T-helper 9 cell (primary cell): ENCODE measurements around the gene OR7C2.

ENCODE experiments used
- DNase-seq: peaks from one replicate; pipeline ENCODE4 v3.0.0-alpha.2; 2020

OR7C2 gene

DNA sequence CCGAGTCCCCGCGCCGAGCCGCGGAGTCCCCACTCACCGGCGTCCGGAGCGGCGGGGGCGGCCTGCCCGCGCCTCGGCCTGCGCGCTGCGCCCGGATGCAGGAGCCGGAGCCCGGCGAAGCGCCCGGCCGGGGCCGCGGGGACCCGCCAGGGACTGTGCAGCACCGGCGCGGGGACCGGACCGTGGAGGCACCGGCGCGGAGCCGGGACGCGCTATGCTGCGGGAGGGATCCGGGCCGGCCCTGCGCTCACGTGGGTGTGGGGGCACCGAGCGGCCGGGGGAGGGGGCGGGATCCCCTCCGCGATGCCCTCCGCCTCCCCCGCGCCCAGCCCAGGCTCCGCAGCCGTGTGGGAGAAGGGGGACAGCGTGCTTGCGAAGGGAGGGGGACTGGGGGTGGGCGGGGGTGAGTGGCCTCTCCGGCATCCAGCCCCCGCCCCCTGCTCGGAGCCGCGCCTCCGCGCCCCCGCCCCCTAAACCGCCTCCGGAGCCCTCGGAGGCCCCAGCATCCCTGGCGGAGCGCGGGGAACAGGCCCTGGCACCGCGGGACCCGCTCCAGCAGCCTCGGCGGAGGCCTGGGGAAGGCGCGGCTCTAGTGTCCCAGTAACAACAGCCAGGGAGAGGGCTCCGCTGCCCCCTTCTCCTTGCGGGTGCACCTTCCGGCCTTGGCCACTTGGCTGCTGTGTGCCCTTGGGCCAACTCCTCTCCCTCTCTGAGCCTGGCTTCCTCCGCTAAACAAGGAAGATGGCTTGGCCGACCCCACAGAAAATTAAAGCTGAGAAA lies 38.4 kb downstream of the OR7C2 start, which contains the start of gene SLC1A6:
TSS of gene SLC1A6 (minus strand) at position 389 of the 780 bp plus-strand sequence. CDS start 6,954 bp downstream, outside the sequence.
- no peak for DNase-seq

GRCh38 chr19:14985133-14985532 lies 43.8 kb downstream of the OR7C2 start:
- DNase-seq = no peak
